Natural killer cell treated with Interleukin-12 subunit alpha and Interleukin-12 subunit beta and Interleukin-15 and Interleukin-18, amount 100 ng/mL, for 72 hours (primary cell): ENCODE measurements around the gene UNG. TPM values are rescaled to one million over a fixed set of nuclear protein-coding genes. Genes with fewer than 3 reads are reported as not detected.

Source experiments
- ATAC-seq, 2 donors: fragments of 150-1000 bp; cut with Tn5 transposase in 1 of 2; sonication (Bioruptor Pico), chemical (Tn5 transposase) in 1 of 2; 2 replicates each; pipeline ENCODE4 v1.10.0; 2021
- DNase-seq: peaks from one replicate; pipeline ENCODE4 v3.0.0; 2022; ENCODE audit warnings: low spot score
- H3K27ac Mint-ChIP-seq, 2 donors: 1 replicate in 1 of 2; 2 replicates in 1 of 2; pipeline ENCODE4 v1.8.0; 2022; ENCODE audit warnings: mixed read lengths in 2 of 2, mild to moderate bottlenecking in 1 of 2, moderate library complexity in 1 of 2
- H3K27me3 Mint-ChIP-seq, 2 donors: 1 replicate in 1 of 2; 2 replicates in 1 of 2; pipeline ENCODE4 v1.8.0; 2022; ENCODE audit warnings: mixed read lengths in 2 of 2
- H3K36me3 Mint-ChIP-seq: one replicate; pipeline ENCODE4 v1.8.0; 2022; ENCODE audit warnings: mixed read lengths
- H3K4me1 Mint-ChIP-seq, 2 donors: 1 replicate in 1 of 2; 2 replicates in 1 of 2; pipeline ENCODE4 v1.8.0; 2022; ENCODE audit warnings: low read depth in 2 of 2, mixed read lengths in 2 of 2, mild to moderate bottlenecking in 1 of 2
- H3K4me3 Mint-ChIP-seq: one replicate; pipeline ENCODE4 v1.8.0; 2022; ENCODE audit warnings: mixed read lengths
- H3K9me3 Mint-ChIP-seq: 2 replicates; pipeline ENCODE4 v1.8.0; 2022; ENCODE audit warnings: mixed read lengths
- total RNA-seq, 2 donors: library from RNA; stranded (reverse); gene quantifications; one replicate each; pipeline ENCODE4 v1.2.3, GENCODE V29; 2022

UNG gene
- total RNA-seq, 2 donors from 2014 or later: 36.1 to 79.3 TPM

GRCh38 chr12:109120557-109120956 is 23.2 kb downstream of the UNG start:
- ATAC-seq (peak in 1 of 2 donors; percentile 48), DNase-seq (no peak)
- H3K27me3 Mint-ChIP-seq: no peaks in the 10 kb centered on the region
- H3K9me3 Mint-ChIP-seq: no peaks in the 10 kb centered on the region
- H3K4me3 Mint-ChIP-seq: no peak overlapping the region
- H3K36me3 Mint-ChIP-seq: no peaks in the 10 kb centered on the region
- no peak overlapping the region for H3K27ac Mint-ChIP-seq
- peaks cover 2 to 4% of the 10 kb centered on the region in 2 donors for H3K4me1 Mint-ChIP-seq

GRCh38 chr12:109121346-109121880 is 24.0 kb downstream of the UNG start:
- no peak overlapping the region for H3K4me3 Mint-ChIP-seq
- H3K4me1 Mint-ChIP-seq: peaks cover 0 to 6% of the 10 kb centered on the region in 2 donors
- no peaks in the 10 kb centered on the region for H3K9me3 Mint-ChIP-seq
- H3K27me3 Mint-ChIP-seq: no peaks in the 10 kb centered on the region
- peak in 1 of 2 donors; percentile 45 for ATAC-seq
- H3K36me3 Mint-ChIP-seq: no peaks in the 10 kb centered on the region
- DNase-seq: no peak
- H3K27ac Mint-ChIP-seq: no peak overlapping the region

DNA sequence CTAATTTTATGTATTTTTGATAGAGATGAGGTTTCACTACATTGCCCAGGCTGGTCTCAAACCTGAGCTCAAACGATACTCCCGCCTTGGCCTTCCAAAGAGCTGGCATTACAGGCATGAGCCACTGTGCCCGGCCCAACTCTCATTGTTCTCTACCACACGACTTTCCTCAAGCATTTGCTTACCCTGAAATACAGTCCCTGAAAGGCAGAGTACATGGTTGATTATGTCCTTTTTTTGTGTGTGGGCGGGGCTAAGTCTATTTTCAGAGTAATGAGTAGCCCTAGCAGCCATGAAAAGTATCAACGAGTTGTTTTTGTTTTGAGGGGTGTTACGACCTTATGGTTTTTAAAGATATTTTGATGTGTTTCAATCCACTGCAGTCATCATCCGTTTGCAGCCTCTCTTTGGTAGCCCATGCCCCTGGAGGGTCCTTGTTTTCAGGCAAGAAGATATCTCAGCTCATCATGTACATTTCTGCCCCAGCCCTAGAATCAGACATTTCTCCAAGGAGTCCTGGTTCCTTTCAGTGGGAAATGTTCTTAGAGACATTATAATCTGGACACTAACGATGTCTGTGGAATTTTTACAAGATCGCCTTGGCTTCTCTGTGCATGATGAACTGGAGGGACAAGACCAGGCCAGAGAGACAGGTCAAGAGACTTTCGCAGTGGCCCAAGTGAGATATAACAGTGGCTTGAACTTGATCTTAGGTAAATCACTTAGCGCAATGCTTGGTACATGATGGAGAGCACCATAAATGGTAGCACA is 27.7 kb downstream of the UNG start:
- Mint-ChIP-seq H3K27ac (no peak overlapping the region), H3K4me3 (no peak overlapping the region), H3K4me1 (peaks cover 0 to 6% of the 10 kb centered on the region in 2 donors), H3K27me3 (no peaks in the 10 kb centered on the region), H3K36me3 (no peaks in the 10 kb centered on the region), H3K9me3 (no peaks in the 10 kb centered on the region)
- DNase-seq: no peak
- no peak for ATAC-seq

DNA sequence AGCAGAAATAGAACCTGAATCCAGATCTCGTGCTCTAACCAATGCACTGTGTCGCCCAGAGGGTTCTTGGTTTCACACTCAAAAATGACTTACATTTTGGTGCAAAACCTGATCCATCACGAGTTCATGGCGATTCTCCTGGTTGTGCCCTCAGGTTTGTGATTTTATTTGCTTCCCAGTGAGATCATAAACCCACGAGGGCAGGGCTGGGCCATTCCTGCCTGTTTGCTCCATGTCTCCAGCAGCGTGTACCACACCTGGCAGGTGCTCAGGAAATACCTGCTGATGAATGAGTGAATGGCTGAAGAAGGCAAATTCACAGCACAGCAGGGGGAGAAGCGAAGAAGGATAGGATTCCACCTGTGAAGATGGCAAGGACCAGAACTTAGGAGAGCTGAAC is 28.4 kb downstream of the UNG start:
- no peak for ATAC-seq
- H3K27me3 Mint-ChIP-seq: peaks cover 0 to 2% of the 10 kb centered on the region in 2 donors

DNA sequence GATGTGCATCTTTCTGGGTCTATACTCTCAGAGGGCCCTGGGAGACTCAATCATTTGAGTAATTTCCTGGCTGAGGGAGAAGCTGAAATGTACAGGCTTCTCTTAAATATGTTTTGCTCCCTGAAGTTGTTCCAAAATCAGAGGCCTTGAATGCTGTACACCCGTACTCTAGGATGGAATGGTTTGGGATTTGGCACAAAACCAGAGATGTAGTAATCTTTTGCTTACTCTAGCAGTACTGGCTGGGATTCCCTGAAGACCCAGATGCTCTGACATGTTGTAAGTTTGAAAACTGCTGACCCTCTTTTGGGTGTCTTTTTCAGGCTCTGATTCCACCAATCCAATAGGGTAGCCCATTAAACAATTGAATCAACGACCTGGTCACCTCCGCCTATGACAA is 29.4 kb downstream of the UNG start:
- H3K9me3 Mint-ChIP-seq: no peaks in the 10 kb centered on the region
- ATAC-seq (no peak), DNase-seq (no peak)
- H3K4me1 Mint-ChIP-seq: peaks cover 0 to 6% of the 10 kb centered on the region in 2 donors
- H3K4me3 Mint-ChIP-seq: no peak overlapping the region
- H3K27ac Mint-ChIP-seq: no peak overlapping the region
- H3K36me3 Mint-ChIP-seq: no peaks in the 10 kb centered on the region
- peaks cover 0 to 4% of the 10 kb centered on the region in 2 donors for H3K27me3 Mint-ChIP-seq

More for the DNA sequence above, 28.4 kb downstream of the UNG start:
- Mint-ChIP-seq H3K27ac (no peak overlapping the region), H3K36me3 (no peaks in the 10 kb centered on the region), H3K4me1 (peaks cover 0 to 6% of the 10 kb centered on the region in 2 donors), H3K4me3 (no peak overlapping the region), H3K9me3 (no peaks in the 10 kb centered on the region)
- DNase-seq: no peak

- DNase-seq: no peak
- no peaks in the 10 kb centered on the region for H3K9me3 Mint-ChIP-seq
- no peak overlapping the region for H3K27ac Mint-ChIP-seq
- H3K36me3 Mint-ChIP-seq: no peaks in the 10 kb centered on the region
- peaks cover 3 to 7% of the 10 kb centered on the region in 2 donors for H3K27me3 Mint-ChIP-seq
- peaks cover 0 to 6% of the 10 kb centered on the region in 2 donors for H3K4me1 Mint-ChIP-seq
- ATAC-seq: no peak
- no peak overlapping the region for H3K4me3 Mint-ChIP-seq
Measured at GRCh38 chr12:109127533-109128242, 30.3 kb downstream of the UNG start.

GRCh38 chr12:109130297-109131153 is 33.1 kb downstream of the UNG start:
- H3K4me3 Mint-ChIP-seq: no peak overlapping the region
- no peaks in the 10 kb centered on the region for H3K9me3 Mint-ChIP-seq
- DNase-seq (no peak), ATAC-seq (no peak)
- peaks cover 12 to 17% of the 10 kb centered on the region in 2 donors for H3K27me3 Mint-ChIP-seq
- H3K27ac Mint-ChIP-seq: no peak overlapping the region
- no peaks in the 10 kb centered on the region for H3K36me3 Mint-ChIP-seq
- peaks cover 0 to 4% of the 10 kb centered on the region in 2 donors for H3K4me1 Mint-ChIP-seq

DNA sequence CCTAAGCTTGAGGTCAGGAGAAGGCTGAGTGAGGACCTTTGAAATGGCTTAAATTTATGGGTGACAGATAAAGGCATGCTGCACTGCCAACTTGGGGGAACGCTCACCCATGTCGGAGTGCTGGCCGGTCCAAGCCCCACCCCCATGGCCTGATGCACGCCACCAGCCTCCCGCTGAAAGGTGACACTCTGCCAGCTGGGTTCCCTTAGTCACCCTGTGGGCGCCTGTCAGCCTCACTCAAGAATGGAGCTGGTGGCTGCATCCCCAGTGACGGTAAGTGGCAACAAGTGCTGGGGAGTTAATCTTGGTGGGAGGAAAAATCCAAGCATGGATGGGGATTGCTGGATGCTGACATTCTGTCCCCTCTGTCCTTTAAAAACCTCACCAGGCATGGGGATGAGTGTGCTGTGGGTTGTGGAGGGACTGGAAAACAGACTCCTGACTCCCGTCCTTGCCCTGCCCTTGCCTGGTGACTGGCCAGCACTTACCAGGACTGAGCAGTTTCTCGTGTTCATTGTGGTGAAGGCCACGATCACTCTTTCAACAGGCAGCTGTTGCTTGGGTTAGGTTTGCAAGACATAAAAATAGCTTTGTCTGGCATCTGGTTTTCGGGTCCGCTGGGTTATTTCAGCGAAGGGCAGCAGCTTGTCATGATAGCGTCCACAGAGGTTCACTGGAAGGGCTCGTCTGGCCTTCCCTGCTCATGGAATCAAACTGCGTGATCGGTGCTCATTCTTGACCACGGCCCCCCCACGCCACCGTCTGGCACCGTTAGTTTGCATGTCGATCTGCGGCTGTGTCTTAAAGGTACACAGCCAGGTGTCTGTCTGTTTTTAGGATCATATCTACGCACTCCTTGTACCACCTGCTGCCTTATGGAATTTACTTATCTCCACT is 34.0 kb downstream of the UNG start:
- H3K9me3 Mint-ChIP-seq: no peaks in the 10 kb centered on the region
- H3K4me3 Mint-ChIP-seq: no peak overlapping the region
- no peaks in the 10 kb centered on the region for H3K4me1 Mint-ChIP-seq
- H3K36me3 Mint-ChIP-seq: no peaks in the 10 kb centered on the region
- H3K27ac Mint-ChIP-seq: no peak overlapping the region
- ATAC-seq: peak; percentile 36 to 43
- no peak for DNase-seq
- peaks cover 12 to 17% of the 10 kb centered on the region in 2 donors for H3K27me3 Mint-ChIP-seq

GRCh38 chr12:109134186-109134917 is 37.0 kb downstream of the UNG start:
- Mint-ChIP-seq H3K27ac (no peak overlapping the region), H3K9me3 (no peaks in the 10 kb centered on the region), H3K36me3 (no peaks in the 10 kb centered on the region), H3K4me3 (no peak overlapping the region), H3K27me3 (peaks cover 17 to 23% of the 10 kb centered on the region in 2 donors), H3K4me1 (no peaks in the 10 kb centered on the region)
- ATAC-seq (no peak), DNase-seq (no peak)

DNA sequence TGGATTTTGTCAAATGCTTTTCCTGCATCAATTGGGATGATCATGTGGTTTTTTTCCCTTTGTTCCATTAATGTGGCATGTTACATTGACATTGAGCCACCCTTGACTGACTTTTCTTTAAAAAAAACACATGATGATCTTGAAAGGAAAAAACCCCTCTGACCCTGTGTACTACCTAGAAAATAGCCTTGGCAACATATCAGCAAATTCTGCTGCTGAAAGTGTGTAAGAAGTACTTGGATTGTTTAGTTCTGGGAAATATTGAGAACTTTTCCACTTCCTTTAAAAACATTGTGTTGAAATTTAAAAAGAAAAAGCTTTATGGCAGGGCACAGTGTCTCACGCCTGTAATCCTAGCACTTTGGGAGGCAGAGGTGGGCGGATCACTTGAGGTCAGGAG is 39.7 kb downstream of the UNG start:
- no peaks in the 10 kb centered on the region for H3K9me3 Mint-ChIP-seq
- peaks cover 16 to 23% of the 10 kb centered on the region in 2 donors for H3K27me3 Mint-ChIP-seq
- H3K27ac Mint-ChIP-seq: no peak overlapping the region
- H3K4me1 Mint-ChIP-seq: no peaks in the 10 kb centered on the region
- ATAC-seq: no peak
- no peak for DNase-seq
- no peak overlapping the region for H3K4me3 Mint-ChIP-seq
- H3K36me3 Mint-ChIP-seq: no peaks in the 10 kb centered on the region

GRCh38 chr12:109139360-109139759 is 42.0 kb downstream of the UNG start:
- Mint-ChIP-seq H3K27ac (no peak overlapping the region), H3K27me3 (peaks cover 7 to 13% of the 10 kb centered on the region in 2 donors), H3K4me1 (peaks cover 3 to 5% of the 10 kb centered on the region in 2 donors), H3K36me3 (no peaks in the 10 kb centered on the region), H3K4me3 (no peak overlapping the region), H3K9me3 (no peaks in the 10 kb centered on the region)
- DNase-seq: no peak
- ATAC-seq: no peak

DNA sequence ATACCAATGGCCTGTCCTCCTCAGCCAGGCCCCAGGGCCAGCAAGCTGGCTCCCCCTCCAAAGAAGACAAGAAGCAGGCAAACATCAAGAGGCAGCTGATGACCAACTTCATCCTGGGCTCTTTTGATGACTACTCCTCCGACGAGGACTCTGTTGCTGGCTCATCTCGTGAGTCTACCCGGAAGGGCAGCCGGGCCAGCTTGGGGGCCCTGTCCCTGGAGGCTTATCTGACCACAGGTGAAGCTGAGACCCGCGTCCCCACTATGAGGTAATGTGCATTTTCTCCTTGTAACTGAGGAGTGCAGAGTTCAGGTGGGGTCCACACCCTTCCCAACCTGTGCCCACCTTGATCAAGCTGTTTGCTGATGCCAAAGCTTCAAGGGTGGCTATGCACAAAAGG is 42.4 kb downstream of the UNG start:
- H3K36me3 Mint-ChIP-seq: no peaks in the 10 kb centered on the region
- ATAC-seq (no peak), DNase-seq (no peak)
- H3K9me3 Mint-ChIP-seq: no peaks in the 10 kb centered on the region
- H3K27ac Mint-ChIP-seq: no peak overlapping the region
- H3K4me3 Mint-ChIP-seq: no peak overlapping the region
- H3K4me1 Mint-ChIP-seq: peaks cover 3 to 5% of the 10 kb centered on the region in 2 donors
- peaks cover 7 to 12% of the 10 kb centered on the region in 2 donors for H3K27me3 Mint-ChIP-seq
